ENCODE results near the gene TBC1D5.

The TBC1D5 gene

DNA sequence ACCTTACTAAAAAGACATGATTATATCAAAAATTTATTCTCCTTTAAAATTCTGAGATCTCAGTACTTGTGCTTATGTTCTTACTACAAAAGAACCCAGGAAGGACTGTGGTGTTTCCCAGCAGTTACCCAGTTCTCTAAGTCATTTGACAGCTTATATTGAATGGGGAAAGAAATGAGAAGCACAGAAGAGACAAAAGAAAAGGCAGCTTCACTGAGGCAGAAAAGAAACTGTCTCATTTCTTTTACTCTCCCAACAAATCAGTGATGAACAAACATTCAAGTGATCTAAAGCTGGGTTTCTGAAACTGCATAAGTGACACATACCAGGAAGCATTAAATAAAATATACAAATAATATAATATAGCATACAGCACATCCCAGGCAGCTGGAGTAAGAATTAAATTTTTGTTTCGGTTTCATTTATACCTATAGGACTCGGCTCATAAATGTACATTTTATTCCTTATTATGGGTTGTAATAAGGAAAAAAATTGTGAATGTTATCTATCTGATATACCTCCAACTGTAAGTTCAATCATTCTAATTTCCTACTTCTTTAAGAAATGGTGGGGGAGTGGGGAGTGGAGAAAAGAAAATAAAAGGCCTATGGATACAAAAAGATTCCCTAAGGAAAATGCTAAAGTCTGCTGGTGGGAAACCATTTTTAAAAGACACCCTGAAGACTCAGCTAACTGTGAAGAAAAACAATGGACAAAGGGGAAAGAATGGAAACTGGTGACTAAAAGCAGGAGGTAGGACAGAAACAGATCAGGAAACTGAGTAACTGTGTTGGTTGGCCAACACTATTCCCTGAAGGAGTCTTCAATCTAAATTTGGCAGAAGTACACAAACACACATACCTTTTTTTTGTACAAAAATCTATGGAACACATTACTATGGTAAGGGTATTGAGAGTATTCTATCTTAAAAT lies 156.8 kb downstream of the TBC1D5 start:
- peak; percentile 26 for DNase-seq (ENCODE audit: low spot score)

DNA sequence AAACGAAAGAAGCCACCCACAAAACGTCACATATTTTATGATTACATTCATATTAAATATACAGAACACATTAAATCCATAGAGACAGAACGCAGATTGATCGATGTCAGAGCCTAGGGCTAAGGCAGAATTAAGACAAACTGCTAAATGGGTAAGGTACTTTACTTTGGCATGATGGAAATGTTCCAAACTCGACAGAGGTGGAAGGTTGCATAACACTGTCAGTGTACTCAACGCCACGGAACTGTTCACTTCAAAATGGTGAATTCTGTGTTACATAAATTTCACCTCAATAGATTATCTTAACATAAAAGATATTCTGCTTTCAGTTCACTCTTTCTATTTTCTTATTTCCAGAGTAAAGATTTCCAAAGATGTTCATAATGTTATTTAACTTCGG lies 158.4 kb downstream of the TBC1D5 start:
- DNase-seq (ENCODE audit: low spot score), result no peak

- DNase-seq (ENCODE audit: low spot score), result no peak
Observed at GRCh38 chr3:17583530-17583929, 158.9 kb downstream of the TBC1D5 start.

GRCh38 chr3:17581421-17582080 lies 160.9 kb downstream of the TBC1D5 start:
- DNase-seq (ENCODE audit: low spot score), result no peak

DNA sequence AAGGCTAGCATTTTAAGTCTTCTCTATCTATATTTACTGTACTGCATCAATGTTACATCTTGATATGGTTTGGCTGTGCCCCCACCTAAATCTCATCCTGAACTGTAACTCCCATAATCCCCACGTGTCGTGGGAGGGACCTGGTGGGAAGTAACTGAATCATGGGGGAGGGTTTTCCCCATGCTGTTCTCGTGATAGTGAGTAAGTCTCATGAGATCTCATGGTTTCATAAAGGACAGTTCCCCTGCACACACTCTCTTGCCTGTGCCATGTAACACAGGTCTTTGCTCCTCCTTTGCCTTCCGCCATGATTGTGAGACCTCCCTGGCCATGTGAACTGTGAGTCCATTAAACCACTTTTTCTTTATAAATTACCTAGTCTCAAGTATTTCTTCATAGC lies 161.5 kb downstream of the TBC1D5 start:
- no peak for DNase-seq (ENCODE audit: low spot score)

GRCh38 chr3:17579289-17580031 lies 163.0 kb downstream of the TBC1D5 start:
- no peak for DNase-seq (ENCODE audit: low spot score)

DNA sequence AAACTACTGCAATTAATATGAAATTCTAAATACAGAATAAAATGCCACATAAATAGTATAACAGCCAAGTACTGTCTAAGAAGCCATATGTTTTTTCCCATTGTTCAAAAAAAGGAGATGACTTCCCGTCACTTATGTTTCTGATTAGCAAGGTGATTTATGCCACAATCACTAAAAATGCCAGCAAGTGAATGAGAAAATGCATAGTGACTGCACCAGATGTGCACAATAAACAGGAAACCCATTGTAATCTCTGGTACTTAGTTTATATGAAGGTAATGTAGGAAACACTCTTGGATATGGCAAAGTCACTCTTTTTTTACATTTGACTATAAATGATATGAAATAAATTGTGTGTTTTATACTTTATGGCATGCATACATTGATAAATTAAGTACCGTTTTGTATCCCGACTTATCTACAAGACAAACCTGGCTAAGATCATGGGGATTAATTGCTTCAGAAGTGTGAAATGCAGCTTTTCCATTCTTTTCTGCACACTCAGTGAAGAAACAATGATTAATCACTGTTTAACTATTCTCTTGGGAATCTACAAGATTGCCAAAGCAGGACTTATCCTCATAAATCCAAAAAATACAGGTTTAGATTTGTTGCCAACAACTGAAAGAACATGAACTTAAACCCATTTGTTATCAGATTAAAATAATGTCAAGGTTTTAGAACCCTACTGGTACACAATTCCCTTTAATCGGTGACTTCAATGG lies 164.5 kb downstream of the TBC1D5 start:
- DNase-seq (ENCODE audit: low spot score), result no peak

DNA sequence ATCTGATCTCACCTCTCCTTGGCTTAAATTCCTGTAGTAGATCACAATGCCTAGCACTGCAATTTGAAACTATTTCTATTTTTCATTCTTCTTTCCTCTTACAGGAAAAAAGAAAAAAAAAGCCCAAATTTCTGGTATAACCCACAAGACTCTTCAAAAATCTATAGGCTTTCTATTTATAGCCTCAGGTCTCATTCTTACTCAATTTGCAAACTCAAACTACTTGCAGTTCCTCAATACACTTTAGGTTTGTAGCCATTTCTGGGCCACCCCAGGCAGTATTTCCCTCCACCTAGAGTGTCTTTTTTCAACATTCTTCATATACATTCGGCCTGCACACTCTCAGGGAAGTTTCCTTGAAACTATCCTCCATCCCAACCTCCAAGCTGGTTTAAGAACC lies 169.0 kb downstream of the TBC1D5 start:
- no peak for DNase-seq (ENCODE audit: low spot score)

DNA sequence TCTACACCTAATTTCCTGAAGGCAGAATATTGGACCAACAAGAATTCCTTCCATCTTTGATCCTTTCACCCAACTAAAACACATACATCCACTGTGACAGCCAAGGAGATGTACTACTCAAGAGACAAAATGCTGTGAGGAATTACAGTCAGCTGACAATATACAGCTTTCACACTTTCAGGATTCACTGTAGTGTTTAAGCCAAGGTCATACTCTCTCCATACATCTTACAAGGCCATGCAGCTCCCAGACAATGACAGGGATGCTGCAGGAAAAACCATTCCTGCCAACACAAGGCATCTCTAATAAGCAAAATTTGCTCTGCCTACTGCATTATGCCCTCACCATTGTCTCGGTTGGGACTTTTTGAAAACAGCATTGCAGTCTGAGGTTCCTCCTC lies 170.7 kb downstream of the TBC1D5 start:
- DNase-seq (ENCODE audit: low spot score), result no peak

GRCh38 chr3:17562845-17563244 lies 179.6 kb downstream of the TBC1D5 start:
- no peak for DNase-seq (ENCODE audit: low spot score)

DNA sequence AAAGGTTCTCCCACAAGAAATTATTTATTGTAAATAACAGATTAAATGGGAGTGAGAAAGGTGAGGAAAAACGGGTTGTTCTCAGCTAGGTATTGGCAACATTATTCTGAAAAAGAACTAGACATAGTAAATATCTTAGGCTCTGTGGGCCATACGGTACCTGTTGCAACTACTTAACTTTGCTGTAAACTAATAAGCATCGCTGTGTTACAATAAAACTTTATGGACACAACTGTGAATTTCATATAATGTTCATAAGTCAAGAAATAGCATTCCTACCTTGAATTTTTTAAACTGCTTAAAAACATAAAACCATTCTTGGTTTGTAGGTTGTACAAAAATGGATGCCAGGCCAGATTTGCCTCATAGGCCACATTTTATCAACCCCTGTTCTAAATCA lies 183.9 kb downstream of the TBC1D5 start:
- no peak for DNase-seq (ENCODE audit: low spot score)

DNA sequence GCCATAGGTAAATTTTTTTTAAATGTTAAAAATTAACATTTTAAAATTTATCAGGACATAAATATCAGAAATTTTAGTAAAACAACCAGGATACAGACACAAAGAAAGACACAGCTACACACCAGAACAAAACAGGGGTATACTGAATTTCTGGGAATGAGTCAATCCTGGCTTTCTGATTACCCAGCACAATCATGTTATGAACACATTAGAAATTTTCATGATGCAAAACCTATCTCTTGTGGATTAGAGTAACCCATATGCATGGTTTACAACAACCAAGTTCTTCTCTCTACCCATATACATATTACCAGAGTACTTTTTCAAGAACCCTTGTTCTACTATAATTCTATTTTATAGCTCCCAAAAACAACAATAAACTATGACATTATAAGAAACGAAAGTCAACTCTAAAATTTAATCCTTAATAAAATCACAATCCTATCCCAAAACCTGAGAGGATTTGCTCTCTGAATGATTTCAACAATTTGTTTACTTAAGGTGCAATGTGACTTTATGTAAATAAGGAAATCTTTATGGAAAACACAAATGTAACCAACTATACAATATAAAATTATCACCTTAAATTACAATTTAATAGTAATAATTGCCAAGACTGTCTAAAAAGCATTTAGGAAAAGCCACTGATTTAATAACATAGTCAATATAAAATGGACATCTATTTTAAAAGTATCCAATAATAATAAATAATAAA lies 184.5 kb downstream of the TBC1D5 start:
- DNase-seq (ENCODE audit: low spot score), result no peak

DNA sequence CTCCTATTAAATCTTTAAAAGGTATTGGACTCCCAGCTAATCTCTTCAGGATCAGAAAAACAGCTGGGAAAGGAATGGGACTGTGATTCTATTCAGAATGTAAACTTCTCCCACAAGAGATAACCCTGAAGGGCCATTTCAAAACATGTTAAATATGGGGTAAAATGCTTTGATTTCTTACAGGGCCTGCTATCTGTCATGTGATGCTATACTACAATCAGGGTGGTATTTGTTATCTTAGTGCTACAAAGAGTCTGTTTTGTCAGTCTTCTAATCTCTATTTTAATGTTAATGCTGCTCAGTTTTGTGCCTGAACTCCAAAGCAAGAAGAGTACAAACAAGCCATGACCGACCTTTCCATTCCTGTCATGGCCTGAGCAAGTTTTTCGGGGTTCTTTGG lies 186.9 kb downstream of the TBC1D5 start:
- no peak for DNase-seq (ENCODE audit: low spot score)

DNA sequence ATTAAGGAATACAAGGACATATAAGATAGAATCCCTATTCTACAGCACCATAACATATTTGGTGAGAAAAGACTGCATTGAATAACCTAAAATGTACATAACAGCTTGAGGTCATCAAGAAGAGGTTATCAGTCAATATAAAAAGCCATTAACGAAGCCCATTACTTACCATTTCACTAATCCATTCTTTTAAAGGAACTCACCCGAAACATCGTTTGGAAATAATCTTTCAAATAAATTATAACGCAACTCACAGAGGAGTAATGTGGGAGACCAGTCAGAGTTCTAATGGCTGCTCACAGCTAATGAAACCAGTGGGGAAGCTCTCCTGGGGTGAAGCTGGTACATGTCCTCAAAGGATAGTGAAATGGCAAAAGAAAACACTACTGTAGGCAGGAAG lies 188.4 kb downstream of the TBC1D5 start:
- DNase-seq (ENCODE audit: low spot score), result no peak

DNA sequence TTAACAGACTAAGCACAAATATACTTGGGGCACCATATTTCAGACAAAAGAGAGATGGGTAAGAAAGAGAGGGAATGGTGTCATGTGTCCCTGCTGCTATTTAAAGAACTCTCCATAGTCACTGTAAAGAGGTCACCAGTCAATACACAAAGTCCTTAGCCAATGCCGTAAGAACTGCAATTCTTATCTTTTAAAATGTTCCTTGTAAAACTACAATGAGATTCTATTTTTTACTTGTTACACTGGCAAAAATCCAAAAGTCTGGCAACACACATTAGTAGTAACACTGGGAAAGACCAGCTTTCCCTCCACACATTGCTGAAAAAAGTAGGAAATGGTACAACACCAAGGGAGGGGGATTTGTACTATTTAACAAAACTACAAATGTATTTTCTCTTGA lies 189.4 kb downstream of the TBC1D5 start:
- DNase-seq (ENCODE audit: low spot score), result no peak

DNA sequence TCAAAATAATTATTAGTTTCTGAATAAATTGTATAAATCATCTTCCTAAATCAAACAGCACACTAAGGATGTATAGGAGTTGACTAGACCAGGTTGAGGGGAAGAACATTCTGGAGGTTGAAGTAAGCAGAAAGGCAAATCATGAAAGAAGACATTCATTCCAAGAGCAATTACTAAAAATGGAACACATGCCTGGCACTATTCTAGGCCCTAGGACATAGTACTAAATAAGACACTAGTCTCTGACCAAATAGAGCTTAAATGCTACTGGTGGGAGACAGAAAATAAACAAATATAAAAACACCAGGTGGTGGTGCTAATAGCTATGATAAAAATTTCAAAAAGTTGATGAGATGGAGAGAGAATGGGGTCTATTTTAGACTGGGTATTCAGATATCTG lies 190.1 kb downstream of the TBC1D5 start:
- DNase-seq (ENCODE audit: low spot score), result no peak

DNA sequence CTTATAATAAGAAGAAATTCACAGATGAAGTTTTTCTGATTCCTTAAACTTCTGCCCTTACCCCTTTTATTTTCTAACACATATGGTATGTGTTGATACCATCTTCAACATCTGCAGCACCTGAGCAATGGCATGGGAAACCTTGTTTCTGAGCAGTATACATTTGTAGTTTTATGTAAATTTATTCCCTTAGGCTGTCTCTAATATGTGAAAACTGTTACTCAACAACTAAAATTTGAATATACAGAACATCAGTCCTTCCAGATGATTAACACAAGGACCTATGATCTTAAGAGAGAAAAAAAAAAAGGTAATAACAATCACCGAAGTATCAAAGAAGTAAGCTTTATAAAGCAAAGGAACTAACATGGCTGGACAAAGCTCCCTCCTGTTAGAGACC lies 190.5 kb downstream of the TBC1D5 start:
- no peak for DNase-seq (ENCODE audit: low spot score)

DNA sequence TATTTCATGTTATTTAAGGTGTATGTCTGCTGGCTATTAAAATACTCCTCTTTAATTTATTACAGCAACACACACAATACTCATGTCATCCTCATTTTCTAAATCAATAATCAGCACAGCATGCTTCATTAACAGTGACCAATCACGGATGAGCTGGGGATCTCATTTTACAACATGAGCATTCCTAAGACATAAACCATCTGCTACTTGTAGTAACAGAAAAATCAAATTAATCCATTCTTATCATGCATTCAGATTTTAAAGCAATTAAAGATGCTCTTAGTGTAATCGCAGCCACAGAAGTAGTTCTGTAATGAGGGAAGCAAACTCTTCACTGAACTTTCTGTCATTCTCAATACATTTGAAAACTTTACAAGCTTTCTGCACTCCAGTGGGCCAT lies 191.1 kb downstream of the TBC1D5 start:
- DNase-seq (ENCODE audit: low spot score), result no peak

DNA sequence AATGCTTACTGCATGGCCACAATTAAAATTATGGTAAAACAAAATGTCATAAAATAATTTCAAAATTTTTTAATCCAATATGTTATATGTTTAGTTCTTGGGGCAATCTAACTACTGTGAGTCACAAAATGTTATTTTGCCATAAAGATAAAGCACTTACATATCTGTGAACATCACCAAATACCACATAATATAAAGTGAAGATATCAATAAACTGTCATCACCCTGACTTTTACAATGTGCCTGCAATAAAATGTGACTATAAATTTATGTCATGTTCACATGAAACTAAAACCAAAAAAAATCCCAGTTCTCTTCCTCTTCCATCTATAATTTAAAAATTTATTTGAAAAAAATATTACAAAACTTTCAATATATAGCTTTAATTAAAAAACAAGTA lies 191.8 kb downstream of the TBC1D5 start:
- DNase-seq (ENCODE audit: low spot score), result no peak

DNA sequence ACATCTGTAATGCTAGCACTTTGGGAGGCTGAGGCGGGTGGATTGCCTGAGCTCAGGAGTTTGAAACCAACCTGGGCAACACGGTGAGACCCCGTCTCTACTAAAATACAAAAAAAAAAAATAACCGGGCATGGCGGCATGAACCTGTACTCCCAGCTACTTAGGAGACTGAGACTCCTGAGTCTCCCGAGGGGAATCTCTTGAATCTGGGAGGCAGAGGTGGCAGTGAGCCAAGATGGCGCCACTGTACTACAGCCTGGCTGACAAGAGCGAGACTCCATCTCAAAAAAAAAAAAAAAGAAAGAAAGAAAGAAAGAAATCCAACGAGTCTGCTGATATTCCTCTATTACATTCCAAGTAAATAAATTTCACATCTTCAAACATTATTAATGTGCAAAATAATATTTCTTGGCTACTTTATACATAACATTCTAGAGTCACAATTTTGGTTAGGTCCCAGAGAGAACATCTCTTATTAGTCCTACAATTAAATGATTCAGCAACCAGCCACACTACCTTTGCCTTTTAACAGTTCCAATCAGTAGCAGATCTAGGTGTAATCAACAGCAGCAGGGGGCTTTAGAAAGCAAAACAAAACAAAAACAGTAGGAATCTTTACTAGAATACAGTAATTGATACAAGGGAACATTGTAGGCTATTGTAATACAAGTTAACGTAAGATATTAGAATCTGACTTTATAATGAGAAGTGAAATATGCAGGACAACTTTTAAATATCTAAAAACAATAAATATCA lies 195.8 kb downstream of the TBC1D5 start:
- no peak for DNase-seq (ENCODE audit: low spot score)

DNA sequence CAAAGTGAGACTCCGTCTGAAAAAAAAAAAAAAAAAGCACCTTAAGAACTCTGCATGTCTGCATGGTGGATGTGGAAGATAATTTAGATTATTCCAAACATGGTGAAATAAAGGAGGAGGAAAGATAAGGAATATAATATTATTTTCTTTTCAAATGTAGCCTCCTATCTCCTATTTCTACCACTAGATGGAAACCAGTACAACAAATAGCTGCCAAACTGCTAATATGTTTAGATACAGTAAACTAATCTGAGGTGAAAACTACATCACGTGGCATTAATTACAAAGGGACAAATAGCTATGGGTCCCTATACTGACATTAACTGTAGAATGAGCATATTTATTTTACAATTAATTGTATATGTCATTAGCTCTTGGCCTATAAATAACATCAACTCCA lies 197.8 kb downstream of the TBC1D5 start:
- no peak for DNase-seq (ENCODE audit: low spot score)

Measured in globus pallidus (tissue), 1 donor.